Measurements from ENCODE around the gene NPFFR1. TPM values are rescaled to one million over a fixed set of nuclear protein-coding genes. Genes with fewer than 3 reads are reported as not detected.

Gene NPFFR1
- total and polyA plus RNA-seq, 10 of the 15 experiments (the other 5 are each of a cell fraction or from before 2014, with no cell fraction given), result 0.03 TPM; not detected in 9

DNA sequence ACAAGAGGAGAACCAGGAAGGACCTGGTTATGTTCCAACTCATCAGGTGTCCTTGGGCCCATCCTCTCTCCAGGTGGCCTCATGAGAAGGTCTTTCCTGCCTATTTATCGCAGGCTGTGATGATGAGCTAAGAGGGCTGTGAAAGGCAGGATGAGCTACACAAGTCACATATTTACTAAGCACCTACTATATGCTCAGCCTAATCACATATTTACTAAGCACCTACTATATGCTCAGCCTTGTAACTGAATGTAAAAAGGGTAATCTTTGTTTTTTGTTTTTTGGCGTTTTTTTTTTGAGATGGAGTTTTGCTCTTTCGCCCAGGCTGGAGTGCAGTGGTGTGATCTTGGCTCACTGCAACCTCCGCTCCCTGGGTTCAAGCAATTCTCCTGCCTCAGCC is 44.2 kb upstream of the NPFFR1 start:
- CTCF ChIA-PET, result interaction anchor here (1.3 kb wide), 1 partner anchor 63 kb away, joined by 4 read pairs; no protein-coding TSS in a partner anchor
- ATAC-seq, result no peak
- H3K9me3 ChIP-seq (replicated peaks; ENCODE audit: control insufficient read depth, insufficient read depth, low read length), result no peaks in the 10 kb centered on the region
- no peak for FAIRE-seq
- no peaks in the 10 kb centered on the region for H4K20me1 ChIP-seq (ENCODE audit: control insufficient read depth, insufficient read depth)
- RAD21 ChIA-PET (ENCODE audit: unreplicated experiment), result no interaction called here
- H3K4me2 ChIP-seq (ENCODE audit: control insufficient read depth, insufficient read depth), result no peak overlapping the region
- H3K4me1 ChIP-seq (ENCODE audit: control insufficient read depth, insufficient read depth, low read length), result peaks cover 37% of the 10 kb centered on the region
- H3K36me3 ChIP-seq (ENCODE audit: control insufficient read depth in 2 of 2, insufficient read depth in 2 of 2, low read length in 1 of 2), result peaks cover 0 to 6% of the 10 kb centered on the region in 2 experiments; a peak in 3 of 4 replicates
- H2AFZ ChIP-seq (ENCODE audit: control insufficient read depth, low read depth, low read length), result no peak overlapping the region
- TF ChIP-seq RFX5 (IDR thresholded peaks at IDR 0.05; ENCODE audit: low read depth, low read length) (no peak), SMC3 (IDR thresholded peaks at IDR 0.05; ENCODE audit: borderline replicate concordance, low read length) (no peak), RBBP5 (conservative IDR thresholded peaks at IDR 0.05) (no peak), SMAD5 (IDR thresholded peaks at IDR 0.05; ENCODE audit: low read depth) (no peak), SMARCA5 (IDR thresholded peaks at IDR 0.05) (no peak), NR2F1 (conservative IDR thresholded peaks at IDR 0.05) (no peak), BCL11A (IDR thresholded peaks at IDR 0.05; ENCODE audit: low read depth, low read length) (no peak), NBN (IDR thresholded peaks at IDR 0.05) (no peak)
- TF ChIP-seq, protein P1, sequence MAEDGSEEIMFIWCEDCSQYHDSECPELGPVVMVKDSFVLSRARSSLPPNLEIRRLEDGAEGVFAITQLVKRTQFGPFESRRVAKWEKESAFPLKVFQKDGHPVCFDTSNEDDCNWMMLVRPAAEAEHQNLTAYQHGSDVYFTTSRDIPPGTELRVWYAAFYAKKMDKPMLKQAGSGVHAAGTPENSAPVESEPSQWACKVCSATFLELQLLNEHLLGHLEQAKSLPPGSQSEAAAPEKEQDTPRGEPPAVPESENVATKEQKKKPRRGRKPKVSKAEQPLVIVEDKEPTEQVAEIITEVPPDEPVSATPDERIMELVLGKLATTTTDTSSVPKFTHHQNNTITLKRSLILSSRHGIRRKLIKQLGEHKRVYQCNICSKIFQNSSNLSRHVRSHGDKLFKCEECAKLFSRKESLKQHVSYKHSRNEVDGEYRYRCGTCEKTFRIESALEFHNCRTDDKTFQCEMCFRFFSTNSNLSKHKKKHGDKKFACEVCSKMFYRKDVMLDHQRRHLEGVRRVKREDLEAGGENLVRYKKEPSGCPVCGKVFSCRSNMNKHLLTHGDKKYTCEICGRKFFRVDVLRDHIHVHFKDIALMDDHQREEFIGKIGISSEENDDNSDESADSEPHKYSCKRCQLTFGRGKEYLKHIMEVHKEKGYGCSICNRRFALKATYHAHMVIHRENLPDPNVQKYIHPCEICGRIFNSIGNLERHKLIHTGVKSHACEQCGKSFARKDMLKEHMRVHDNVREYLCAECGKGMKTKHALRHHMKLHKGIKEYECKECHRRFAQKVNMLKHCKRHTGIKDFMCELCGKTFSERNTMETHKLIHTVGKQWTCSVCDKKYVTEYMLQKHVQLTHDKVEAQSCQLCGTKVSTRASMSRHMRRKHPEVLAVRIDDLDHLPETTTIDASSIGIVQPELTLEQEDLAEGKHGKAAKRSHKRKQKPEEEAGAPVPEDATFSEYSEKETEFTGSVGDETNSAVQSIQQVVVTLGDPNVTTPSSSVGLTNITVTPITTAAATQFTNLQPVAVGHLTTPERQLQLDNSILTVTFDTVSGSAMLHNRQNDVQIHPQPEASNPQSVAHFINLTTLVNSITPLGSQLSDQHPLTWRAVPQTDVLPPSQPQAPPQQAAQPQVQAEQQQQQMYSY (CRISPR knock-in tag; IDR thresholded peaks at IDR 0.05), result no peak
- TF ChIP-seq, protein P2, sequence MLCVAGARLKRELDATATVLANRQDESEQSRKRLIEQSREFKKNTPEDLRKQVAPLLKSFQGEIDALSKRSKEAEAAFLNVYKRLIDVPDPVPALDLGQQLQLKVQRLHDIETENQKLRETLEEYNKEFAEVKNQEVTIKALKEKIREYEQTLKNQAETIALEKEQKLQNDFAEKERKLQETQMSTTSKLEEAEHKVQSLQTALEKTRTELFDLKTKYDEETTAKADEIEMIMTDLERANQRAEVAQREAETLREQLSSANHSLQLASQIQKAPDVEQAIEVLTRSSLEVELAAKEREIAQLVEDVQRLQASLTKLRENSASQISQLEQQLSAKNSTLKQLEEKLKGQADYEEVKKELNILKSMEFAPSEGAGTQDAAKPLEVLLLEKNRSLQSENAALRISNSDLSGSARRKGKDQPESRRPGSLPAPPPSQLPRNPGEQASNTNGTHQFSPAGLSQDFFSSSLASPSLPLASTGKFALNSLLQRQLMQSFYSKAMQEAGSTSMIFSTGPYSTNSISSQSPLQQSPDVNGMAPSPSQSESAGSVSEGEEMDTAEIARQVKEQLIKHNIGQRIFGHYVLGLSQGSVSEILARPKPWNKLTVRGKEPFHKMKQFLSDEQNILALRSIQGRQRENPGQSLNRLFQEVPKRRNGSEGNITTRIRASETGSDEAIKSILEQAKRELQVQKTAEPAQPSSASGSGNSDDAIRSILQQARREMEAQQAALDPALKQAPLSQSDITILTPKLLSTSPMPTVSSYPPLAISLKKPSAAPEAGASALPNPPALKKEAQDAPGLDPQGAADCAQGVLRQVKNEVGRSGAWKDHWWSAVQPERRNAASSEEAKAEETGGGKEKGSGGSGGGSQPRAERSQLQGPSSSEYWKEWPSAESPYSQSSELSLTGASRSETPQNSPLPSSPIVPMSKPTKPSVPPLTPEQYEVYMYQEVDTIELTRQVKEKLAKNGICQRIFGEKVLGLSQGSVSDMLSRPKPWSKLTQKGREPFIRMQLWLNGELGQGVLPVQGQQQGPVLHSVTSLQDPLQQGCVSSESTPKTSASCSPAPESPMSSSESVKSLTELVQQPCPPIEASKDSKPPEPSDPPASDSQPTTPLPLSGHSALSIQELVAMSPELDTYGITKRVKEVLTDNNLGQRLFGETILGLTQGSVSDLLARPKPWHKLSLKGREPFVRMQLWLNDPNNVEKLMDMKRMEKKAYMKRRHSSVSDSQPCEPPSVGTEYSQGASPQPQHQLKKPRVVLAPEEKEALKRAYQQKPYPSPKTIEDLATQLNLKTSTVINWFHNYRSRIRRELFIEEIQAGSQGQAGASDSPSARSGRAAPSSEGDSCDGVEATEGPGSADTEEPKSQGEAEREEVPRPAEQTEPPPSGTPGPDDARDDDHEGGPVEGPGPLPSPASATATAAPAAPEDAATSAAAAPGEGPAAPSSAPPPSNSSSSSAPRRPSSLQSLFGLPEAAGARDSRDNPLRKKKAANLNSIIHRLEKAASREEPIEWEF (IDR thresholded peaks at IDR 0.05; ENCODE audit: insufficient replicate concordance, low read depth, low read length), result no peak
- 0 out of 2 replicates have a peak, but pooled peaks cover 2% of the 10 kb centered on the region for H3K79me2 ChIP-seq (ENCODE audit: control insufficient read depth, insufficient read depth, low read length)
- intact Hi-C loops (cut with micrococcal nuclease; ENCODE audit: unreplicated experiment), result no loop called here
- BruUV-seq (replicated peaks), result no TSS peak
- no peak overlapping the region for H3K9ac ChIP-seq (ENCODE audit: control insufficient read depth, insufficient read depth, low read length)
- SMC1A ChIA-PET (ENCODE audit: uncharacterized antibody, unreplicated experiment), result interaction anchor here (0.7 kb wide), 1 partner anchor 54 kb away, joined by 3 read pairs; no protein-coding TSS in a partner anchor
- H3K27ac ChIP-seq (ENCODE audit: control insufficient read depth, insufficient read depth), result no peak overlapping the region
- in situ Hi-C loops (cut with MboI), result no loop called here
- POLR2A ChIA-PET, result interaction anchor here (0.7 to 0.9 kb wide), 2 partner anchors 63 to 1938 kb away, joined by 3 to 5 read pairs; no protein-coding TSS in a partner anchor
- WGBS (ENCODE audit: insufficient coverage, insufficient replicate concordance, low lambda C conversion rate, missing lambda C conversion rate), result 98% methylated on average over 4 of the region's 4 CpGs
- no peak overlapping the region for H3K4me3 ChIP-seq
- no peak for DNase-seq (ENCODE audit: low read depth, low spot score)
- H3K27me3 ChIP-seq (replicated peaks in 1 of 2; ENCODE audit: control insufficient read depth in 2 of 2, insufficient read depth in 2 of 2, low read length in 1 of 2), result no peaks in the 10 kb centered on the region
